ENCODE data around the gene KCND2. TPM values are rescaled to one million over a fixed set of nuclear protein-coding genes. Genes with fewer than 3 reads are reported as not detected.

KCND2 gene
- polyA plus RNA-seq, 2 of the 4 experiments (the other 2 are of a cell fraction), result 0.01 TPM; not detected in 1

- FAIRE-seq, result no peak
- CTCF ChIA-PET, result no interaction called here
- WGBS (ENCODE audit: missing lambda C conversion rate), result 16% methylated on average over 4 of the region's 4 CpGs
Measured at GRCh38 chr7:120583899-120584586, 311.1 kb downstream of the KCND2 start.

GRCh38 chr7:120586571-120586970 lies 313.6 kb downstream of the KCND2 start:
- ATAC-seq (no peak), FAIRE-seq (no peak), DNase-seq (ENCODE audit: low read depth in 1 of 2, low spot score in 1 of 2) (no peak)
- Histone ChIP-seq H3K4me1 (no peaks in the 10 kb centered on the region), H3K9me3 (no peaks in the 10 kb centered on the region), H3K4me3 (no peak overlapping the region), H3K4me2 (no peak overlapping the region), H3K27ac (no peak overlapping the region)
- 0% methylated on average over 3 of the region's 3 CpGs for WGBS (ENCODE audit: missing lambda C conversion rate)
- TF ChIP-seq CBX2 (IDR thresholded peaks at IDR 0.05; ENCODE audit: borderline replicate concordance, low read depth) (no peak), BHLHE40 (IDR thresholded peaks at IDR 0.05; ENCODE audit: low read depth, low read length) (no peak), SREBF2 (IDR thresholded peaks at IDR 0.05) (no peak), PHF8 (IDR thresholded peaks at IDR 0.05; ENCODE audit: borderline replicate concordance, low read depth) (no peak), EHF (CRISPR knock-in tag; IDR thresholded peaks at IDR 0.05) (no peak), KDM5A (IDR thresholded peaks at IDR 0.05) (no peak)
- ChIA-PET CTCF (no interaction called here), POLR2A (no interaction called here)

More at GRCh38 chr7:120583899-120584586, 311.1 kb downstream of the KCND2 start:
- TF ChIP-seq, protein P1, sequence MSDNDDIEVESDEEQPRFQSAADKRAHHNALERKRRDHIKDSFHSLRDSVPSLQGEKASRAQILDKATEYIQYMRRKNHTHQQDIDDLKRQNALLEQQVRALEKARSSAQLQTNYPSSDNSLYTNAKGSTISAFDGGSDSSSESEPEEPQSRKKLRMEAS (IDR thresholded peaks at IDR 0.05), result no peak
- TF ChIP-seq HES2 (IDR thresholded peaks at IDR 0.05) (no peak), ZSCAN20 (CRISPR knock-in tag; IDR thresholded peaks at IDR 0.05) (no peak), RFX5 (IDR thresholded peaks at IDR 0.05) (no peak)
- Histone ChIP-seq H3K4me2 (no peak overlapping the region), H3K4me1 (no peaks in the 10 kb centered on the region), H3K9me3 (no peaks in the 10 kb centered on the region), H3K4me3 (no peak overlapping the region), H3K27ac (no peak overlapping the region)
- no peak for ATAC-seq
- DNase-seq (ENCODE audit: low read depth in 1 of 2, low spot score in 1 of 2), result no peak
- POLR2A ChIA-PET, result no interaction called here

GRCh38 chr7:120587243-120587642 lies 314.3 kb downstream of the KCND2 start:
- TF ChIP-seq, protein P1 (IDR thresholded peaks at IDR 0.05), result no peak
- TF ChIP-seq HMGXB4 (CRISPR knock-in tag; IDR thresholded peaks at IDR 0.05; ENCODE audit: borderline replicate concordance) (no peak), NR3C1 (IDR thresholded peaks at IDR 0.05) (no peak), FOXS1 (CRISPR knock-in tag; IDR thresholded peaks at IDR 0.05) (no peak), POLR2AphosphoS2 (conservative IDR thresholded peaks at IDR 0.05; ENCODE audit: low read length) (no peak), CBX2 (IDR thresholded peaks at IDR 0.05; ENCODE audit: borderline replicate concordance, low read depth) (no peak), KDM1A (IDR thresholded peaks at IDR 0.05; ENCODE audit: low read depth) (no peak), RCOR1 (IDR thresholded peaks at IDR 0.05; ENCODE audit: low read depth, low read length) (no peak), SMC3 (IDR thresholded peaks at IDR 0.05) (no peak), PHF8 (IDR thresholded peaks at IDR 0.05; ENCODE audit: borderline replicate concordance, low read depth) (no peak), MAFK (IDR thresholded peaks at IDR 0.05; ENCODE audit: partially characterized antibody) (no peak), CHD2 (IDR thresholded peaks at IDR 0.05; ENCODE audit: low read length, partially characterized antibody) (no peak), JUN (IDR thresholded peaks at IDR 0.05) (no peak), TFCP2L1 (CRISPR knock-in tag; IDR thresholded peaks at IDR 0.05) (no peak), USF2 (IDR thresholded peaks at IDR 0.05) (no peak), NPAS2 (CRISPR knock-in tag; IDR thresholded peaks at IDR 0.05; ENCODE audit: borderline replicate concordance) (no peak)
- TF ChIP-seq, protein P2, sequence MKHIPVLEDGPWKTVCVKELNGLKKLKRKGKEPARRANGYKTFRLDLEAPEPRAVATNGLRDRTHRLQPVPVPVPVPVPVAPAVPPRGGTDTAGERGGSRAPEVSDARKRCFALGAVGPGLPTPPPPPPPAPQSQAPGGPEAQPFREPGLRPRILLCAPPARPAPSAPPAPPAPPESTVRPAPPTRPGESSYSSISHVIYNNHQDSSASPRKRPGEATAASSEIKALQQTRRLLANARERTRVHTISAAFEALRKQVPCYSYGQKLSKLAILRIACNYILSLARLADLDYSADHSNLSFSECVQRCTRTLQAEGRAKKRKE (CRISPR knock-in tag; IDR thresholded peaks at IDR 0.05; ENCODE audit: low read depth), result no peak
- Histone ChIP-seq H3K4me2 (no peak overlapping the region), H3K27ac (no peak overlapping the region), H3K4me3 (no peak overlapping the region), H3K4me1 (no peaks in the 10 kb centered on the region), H3K9me3 (no peaks in the 10 kb centered on the region)
- POLR2A ChIA-PET, result no interaction called here
- CTCF ChIA-PET, result no interaction called here
- no peak for FAIRE-seq
- WGBS (ENCODE audit: missing lambda C conversion rate), result 11% methylated on average over 3 of the region's 3 CpGs
- ATAC-seq, result no peak
- no peak for DNase-seq (ENCODE audit: low read depth in 1 of 2, low spot score in 1 of 2)
